Activated CD4-positive, CD25-positive, alpha-beta regulatory T cell treated with anti-CD3 and anti-CD28 coated beads, Interleukin-2, amount 50 U/mL, for 16 hours (primary cell): ENCODE measurements around the gene PCDH15.

Experiments
- DNase-seq: peaks from one replicate; pipeline ENCODE4 v3.0.0-alpha.2; 2020; ENCODE audit warnings: low read depth, low spot score

Gene PCDH15

GRCh38 chr10:53852450-53853175, 948.4 kb downstream of the PCDH15 start:
- no peak for DNase-seq

- no peak for DNase-seq
Observed at GRCh38 chr10:53846809-53847208, 954.2 kb downstream of the PCDH15 start.

GRCh38 chr10:53843736-53844362, 957.2 kb downstream of the PCDH15 start:
- DNase-seq: no peak

GRCh38 chr10:53841483-53842145, 959.4 kb downstream of the PCDH15 start:
- no peak for DNase-seq

- no peak for DNase-seq
Observed at GRCh38 chr10:53840653-53841052, 960.4 kb downstream of the PCDH15 start.

- no peak for DNase-seq
Observed at GRCh38 chr10:53839440-53840039, 961.5 kb downstream of the PCDH15 start.

GRCh38 chr10:53836638-53837037, 964.4 kb downstream of the PCDH15 start:
- DNase-seq: no peak

GRCh38 chr10:53833908-53834307, 967.1 kb downstream of the PCDH15 start:
- DNase-seq: no peak

GRCh38 chr10:53827261-53827660, 973.8 kb downstream of the PCDH15 start:
- no peak for DNase-seq

- DNase-seq: no peak
Observed at GRCh38 chr10:53808677-53809372, 992.2 kb downstream of the PCDH15 start.

GRCh38 chr10:53786236-53786900, 1014.7 kb downstream of the PCDH15 start:
- no peak for DNase-seq

- no peak for DNase-seq
Observed at GRCh38 chr10:53771701-53772100, 1029.3 kb downstream of the PCDH15 start.

- no peak for DNase-seq
Observed at GRCh38 chr10:53770903-53771302, 1030.1 kb downstream of the PCDH15 start.

GRCh38 chr10:53765311-53765710, 1035.7 kb downstream of the PCDH15 start:
- DNase-seq: no peak

GRCh38 chr10:53754596-53755250, 1046.3 kb downstream of the PCDH15 start:
- no peak for DNase-seq
